Testis (tissue), 3 donors: ENCODE data around the gene ABCC3. TPM values are rescaled to one million over a fixed set of nuclear protein-coding genes. Genes with fewer than 3 reads are reported as not detected.

Source experiments
- DNase-seq: peaks from one replicate; pipeline ENCODE4 v3.0.0-alpha.2; 2019
- H3K27ac ChIP-seq, 2 donors: fragments of 200-600 bp; sonication (generic); one replicate each; pipeline ENCODE4 v1.5.1; 2019
- H3K27me3 ChIP-seq: fragments of 200-600 bp; sonication (generic); one replicate; pipeline ENCODE4 v1.5.1; 2019
- H3K36me3 ChIP-seq: fragments of 200-600 bp; sonication (generic); one replicate; pipeline ENCODE4 v1.5.1; 2017; ENCODE audit warnings: low read depth; ENCODE audit errors: missing control alignments
- H3K4me1 ChIP-seq: fragments of 200-600 bp; sonication (generic); one replicate; pipeline ENCODE4 v1.5.1; 2019
- H3K4me3 ChIP-seq, 2 donors: fragments of 200-600 bp; sonication (generic); one replicate each; pipeline ENCODE4 v1.5.1; 2017 to 2019
- H3K9me3 ChIP-seq: fragments of 200-600 bp; sonication (generic); one replicate; pipeline ENCODE4 v1.5.1; 2017
- POLR2A ChIP-seq: fragments of 450-650 bp; IDR thresholded peaks from one replicate; pipeline ENCODE4 v1.6.1; 2017; ENCODE audit warnings: antibody characterized with exemption, mild to moderate bottlenecking, moderate library complexity
- WGBS, 2 donors: methylation state at CpG; one replicate each; pipeline ENCODE4 v1.1.5; 2018; 5-methylcytosine and 5-hydroxymethylcytosine counted together
- intact Hi-C: fragments of 100-400 bp; cut with DNase I; formaldehyde crosslinking; loops from one replicate; pipeline ENCODE4 v1.15.1; 2023; ENCODE audit warnings: low total_unique reads
- polyA plus RNA-seq: library from polyadenylated mRNA; stranded (reverse); fragments of 350-450 nt; fragmentation: Illumina TruSeq; extraction: RNeasy Lipid Tissue Mini Kit (QIAGEN cat#74804); gene quantifications from one replicate; pipeline ENCODE4 v1.2.3, GENCODE V29; 2014; ENCODE audit warnings: low read depth, low replicate concordance; ENCODE audit not compliant: insufficient read depth
- total RNA-seq, 2 donors: library from RNA; depleted of rRNA; stranded (reverse); fragments of >200 nt; gene quantifications; one replicate each; pipeline ENCODE4 v1.2.3, GENCODE V29; 2016
- TF ChIP-seq, protein P1 (sequence below), 3 experiments: fragments of 450-650 bp in 2 of 3; fragments of 200-600 bp in 1 of 3; sonication (generic) in 1 of 3; IDR thresholded peaks; one replicate each; pipeline ENCODE4 v1.5.1; 2016 to 2019; ENCODE audit warnings: antibody characterized with exemption in 3 of 3, mild to moderate bottlenecking in 2 of 3, moderate library complexity in 1 of 3

ABCC3 gene
- total and polyA plus RNA-seq, 3 donors from 2014 or later = 10.0 to 15.4 (median 12.1) TPM

DNA sequence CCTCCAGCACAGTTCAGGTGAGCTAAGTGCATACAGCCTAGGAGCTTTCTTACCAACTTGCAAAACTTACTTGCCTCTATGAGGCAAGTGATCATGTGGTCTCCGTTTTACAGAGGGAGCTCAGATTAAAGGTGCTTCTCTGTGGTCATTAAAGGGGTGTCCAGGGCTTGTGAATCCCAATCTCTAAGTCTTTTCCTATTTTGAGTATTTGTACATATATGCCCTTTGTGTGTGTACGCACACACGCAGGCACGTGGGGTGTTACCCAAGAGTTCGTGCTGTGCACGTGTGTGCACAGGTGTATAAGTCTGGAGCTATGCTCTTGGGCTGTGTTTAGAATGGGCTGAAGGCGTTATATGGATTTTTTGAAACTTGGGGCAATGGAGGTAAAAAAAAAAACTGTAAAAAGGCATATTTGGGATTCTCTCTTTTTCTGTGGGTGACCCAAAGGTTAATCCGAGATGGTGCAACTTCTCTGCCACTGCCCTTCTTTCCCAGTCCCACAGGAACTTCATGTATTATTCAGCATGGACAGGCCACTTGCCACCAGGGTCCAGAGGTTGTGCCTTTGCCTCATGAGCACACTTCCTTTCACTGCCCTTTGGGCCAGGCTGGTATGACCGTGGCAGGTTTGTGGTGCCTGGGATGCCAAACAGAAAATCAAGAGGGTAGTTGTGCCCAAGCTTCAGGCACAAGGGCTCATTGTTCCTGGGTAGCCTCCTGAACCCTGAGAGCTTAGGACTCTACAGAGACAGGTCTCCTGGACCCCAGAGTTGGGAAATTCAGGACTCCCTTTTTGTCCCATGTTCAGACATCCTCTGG lies 1.5 kb downstream of the ABCC3 start:
- intact Hi-C loops = loop anchor here (10.0 kb wide), 1 partner anchor 49 kb away; no protein-coding TSS in a partner anchor

DNA sequence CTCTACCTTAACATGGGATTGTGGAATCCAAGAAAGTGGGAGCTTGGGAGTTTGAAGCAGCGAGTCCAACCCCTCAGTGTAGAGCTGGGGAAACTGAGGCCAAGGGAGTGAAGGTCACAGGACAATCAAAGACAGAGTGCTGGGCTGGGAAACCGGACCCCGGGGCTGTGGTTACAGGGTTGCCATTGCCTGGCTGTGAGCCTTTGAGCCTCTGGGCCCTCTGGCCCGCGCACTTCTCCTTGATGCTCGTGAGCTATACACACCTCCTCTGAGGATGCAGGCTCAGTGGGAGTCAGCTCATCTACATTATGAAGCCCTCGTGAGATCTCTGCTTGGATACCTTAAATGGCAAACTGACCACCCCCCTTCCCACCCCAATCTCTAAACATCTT lies 2.1 kb downstream of the ABCC3 start:
- Histone ChIP-seq H3K36me3 (no peaks in the 10 kb centered on the region), H3K9me3 (no peaks in the 10 kb centered on the region), H3K27me3 (no peaks in the 10 kb centered on the region), H3K4me1 (peaks cover 40% of the 10 kb centered on the region), H3K4me3 (no peak overlapping the region), H3K27ac (no peak overlapping the region)
- intact Hi-C loops = loop anchor here (10.0 kb wide), 1 partner anchor 48 kb away; no protein-coding TSS in a partner anchor
- no peak for DNase-seq
- TF ChIP-seq, protein P1, sequence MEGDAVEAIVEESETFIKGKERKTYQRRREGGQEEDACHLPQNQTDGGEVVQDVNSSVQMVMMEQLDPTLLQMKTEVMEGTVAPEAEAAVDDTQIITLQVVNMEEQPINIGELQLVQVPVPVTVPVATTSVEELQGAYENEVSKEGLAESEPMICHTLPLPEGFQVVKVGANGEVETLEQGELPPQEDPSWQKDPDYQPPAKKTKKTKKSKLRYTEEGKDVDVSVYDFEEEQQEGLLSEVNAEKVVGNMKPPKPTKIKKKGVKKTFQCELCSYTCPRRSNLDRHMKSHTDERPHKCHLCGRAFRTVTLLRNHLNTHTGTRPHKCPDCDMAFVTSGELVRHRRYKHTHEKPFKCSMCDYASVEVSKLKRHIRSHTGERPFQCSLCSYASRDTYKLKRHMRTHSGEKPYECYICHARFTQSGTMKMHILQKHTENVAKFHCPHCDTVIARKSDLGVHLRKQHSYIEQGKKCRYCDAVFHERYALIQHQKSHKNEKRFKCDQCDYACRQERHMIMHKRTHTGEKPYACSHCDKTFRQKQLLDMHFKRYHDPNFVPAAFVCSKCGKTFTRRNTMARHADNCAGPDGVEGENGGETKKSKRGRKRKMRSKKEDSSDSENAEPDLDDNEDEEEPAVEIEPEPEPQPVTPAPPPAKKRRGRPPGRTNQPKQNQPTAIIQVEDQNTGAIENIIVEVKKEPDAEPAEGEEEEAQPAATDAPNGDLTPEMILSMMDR (IDR thresholded peaks at IDR 0.05) = no peak
- no peak for TF ChIP-seq POLR2A
- 86 to 89% methylated on average over 7 of the region's 7 CpGs for WGBS, 2 donors

More for the DNA sequence above, 1.5 kb downstream of the ABCC3 start:
- Histone ChIP-seq H3K4me3 (no peak overlapping the region), H3K27ac (no peak overlapping the region), H3K27me3 (no peaks in the 10 kb centered on the region), H3K36me3 (no peaks in the 10 kb centered on the region), H3K4me1 (peaks cover 45% of the 10 kb centered on the region), H3K9me3 (no peaks in the 10 kb centered on the region)
- 86 to 93% methylated on average over 9 of the region's 9 CpGs for WGBS, 2 donors
- DNase-seq = no peak
- TF ChIP-seq POLR2A = no peak
- TF ChIP-seq, protein P1 (IDR thresholded peaks at IDR 0.05) = no peak

DNA sequence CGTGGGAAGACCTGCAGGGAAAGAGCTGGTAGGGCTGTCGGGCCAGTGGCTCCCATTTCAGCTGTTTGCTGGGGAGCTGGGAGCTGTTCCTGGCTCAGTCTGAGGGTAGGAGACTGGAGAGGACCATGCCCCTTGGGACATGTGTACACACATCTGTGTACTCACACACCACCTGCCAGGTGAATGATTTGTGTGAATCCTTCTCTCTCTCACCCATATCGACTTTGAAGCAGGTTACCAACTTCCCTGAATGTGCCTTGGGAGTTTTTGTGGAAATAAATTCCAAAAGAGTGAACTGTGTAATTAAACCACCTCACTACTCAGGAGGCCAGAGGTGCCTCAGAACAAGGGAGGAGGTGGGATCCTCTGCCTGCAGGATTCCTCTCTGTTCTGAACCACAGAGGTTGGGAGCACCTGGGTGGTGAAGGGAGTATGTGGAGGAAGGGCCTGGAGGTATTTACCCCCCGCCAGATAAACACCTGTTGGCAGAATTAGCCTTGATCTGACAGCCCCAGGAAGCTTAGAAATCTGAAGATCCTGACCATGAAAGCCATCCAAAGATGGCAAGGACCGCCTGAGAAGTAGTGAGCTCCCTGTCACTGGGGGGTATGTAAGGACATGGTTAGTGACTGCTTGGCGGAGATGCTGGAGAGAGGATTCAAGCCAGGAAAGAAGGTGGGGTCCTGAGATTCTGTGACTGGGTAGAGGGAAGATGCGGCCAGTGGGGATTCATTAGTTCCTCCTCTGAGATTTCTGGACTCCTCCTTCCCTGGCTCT lies 3.3 kb downstream of the ABCC3 start:
- no peak for TF ChIP-seq POLR2A
- TF ChIP-seq, protein P1 (IDR thresholded peaks at IDR 0.05) = no peak
- intact Hi-C loops = loop anchor here (10.0 kb wide), 1 partner anchor 47 kb away; no protein-coding TSS in a partner anchor
- WGBS, 2 donors = 94% methylated on average over 7 of the region's 7 CpGs
- H3K4me1 ChIP-seq = peaks cover 47% of the 10 kb centered on the region
- H3K27me3 ChIP-seq = no peaks in the 10 kb centered on the region
- H3K27ac ChIP-seq = no peak overlapping the region
- no peaks in the 10 kb centered on the region for H3K9me3 ChIP-seq
- no peaks in the 10 kb centered on the region for H3K36me3 ChIP-seq
- DNase-seq = no peak
- H3K4me3 ChIP-seq = no peak overlapping the region

DNA sequence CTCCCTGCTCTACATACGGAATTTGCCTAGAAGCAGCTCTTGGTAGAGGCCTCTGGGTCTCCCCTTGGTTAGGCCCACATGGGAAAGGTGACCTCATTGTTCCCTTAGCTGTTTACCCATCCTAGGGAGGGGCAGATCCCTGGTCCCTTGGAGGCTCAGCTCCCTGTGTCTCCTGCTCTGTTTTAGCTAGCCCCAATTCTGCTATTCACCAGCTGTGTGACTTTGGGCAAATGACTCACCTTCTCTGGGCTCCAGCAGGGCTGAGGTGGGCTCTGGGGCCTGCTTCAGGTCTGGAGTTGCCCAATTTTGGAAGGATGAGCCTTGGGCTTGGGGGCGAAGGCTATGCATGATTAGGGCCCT lies 3.9 kb downstream of the ABCC3 start:
- Histone ChIP-seq H3K4me1 (peaks cover 49% of the 10 kb centered on the region), H3K27ac (peak overlapping the region in 1 of 2 donors; percentile 0), H3K4me3 (no peak overlapping the region), H3K27me3 (no peaks in the 10 kb centered on the region), H3K9me3 (no peaks in the 10 kb centered on the region), H3K36me3 (no peaks in the 10 kb centered on the region)
- intact Hi-C loops = loop anchor here (10.0 kb wide), 1 partner anchor 46 kb away; no protein-coding TSS in a partner anchor
- WGBS, 2 donors = 51 to 73% methylated on average over 2 of the region's 2 CpGs
- DNase-seq = no peak
- TF ChIP-seq POLR2A = no peak
- TF ChIP-seq, protein P1 (IDR thresholded peaks at IDR 0.05) = no peak
